ENCODE data around the gene SUCLA2.
"Not testable (repeated sequence)": the region's sequence is repeated elsewhere in the genome, so short reads cannot be mapped to it uniquely, and the experiment has no call there.

Gene SUCLA2

DNA sequence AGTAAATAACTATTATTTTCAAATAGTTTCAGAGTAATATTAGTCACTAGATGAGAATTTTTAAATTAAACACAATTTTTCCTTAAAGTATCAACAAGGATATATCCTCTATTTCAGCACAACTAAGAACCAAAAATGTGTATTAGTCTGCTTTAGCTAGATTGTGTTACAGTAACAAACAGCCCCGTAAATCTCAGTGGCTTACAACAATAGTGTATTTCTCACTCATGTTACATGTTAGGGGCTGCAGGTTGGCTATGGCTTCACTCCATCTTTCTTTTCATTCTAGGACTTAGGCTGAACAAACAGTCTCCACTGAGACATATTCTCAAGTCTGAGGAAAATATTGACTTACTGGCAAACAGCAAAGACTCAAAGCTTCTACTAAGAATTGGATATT lies 11.6 kb upstream of the SUCLA2 start:
- no peak for DNase-seq (ENCODE audit: low read depth)
- no peak for TF ChIP-seq CTCF (IDR thresholded peaks at IDR 0.05; ENCODE audit: low read length, missing control alignments)
- no peak overlapping the region for H3K4me3 ChIP-seq (replicated peaks; ENCODE audit: low read depth, low read length)

DNA sequence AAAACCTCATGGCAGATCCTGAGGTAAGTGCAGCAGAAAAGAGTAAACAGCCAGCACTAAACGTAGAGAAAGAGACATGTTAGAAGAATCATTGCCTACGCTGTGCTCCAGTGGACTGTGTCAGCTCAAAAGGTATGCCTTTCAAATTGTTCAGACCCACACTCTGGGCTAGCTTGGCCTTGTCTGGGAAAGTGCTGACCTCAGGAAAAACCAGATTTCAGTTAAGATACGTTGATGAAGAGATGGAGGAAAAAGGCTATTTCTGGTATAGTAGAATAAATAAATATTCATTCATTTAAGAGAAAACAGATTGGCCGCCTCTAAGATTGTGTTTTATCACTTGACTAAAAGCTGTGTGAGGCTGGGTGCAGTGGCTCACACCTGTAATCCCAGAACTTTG lies 9.6 kb upstream of the SUCLA2 start:
- no peak for TF ChIP-seq CTCF (IDR thresholded peaks at IDR 0.05; ENCODE audit: low read length, missing control alignments)
- no peak for DNase-seq (ENCODE audit: low read depth)
- H3K4me3 ChIP-seq (replicated peaks; ENCODE audit: low read depth, low read length), result no peak overlapping the region

- TF ChIP-seq CTCF (IDR thresholded peaks at IDR 0.05; ENCODE audit: low read length, missing control alignments), result no peak
- H3K4me3 ChIP-seq (replicated peaks; ENCODE audit: low read depth, low read length), result no peak overlapping the region
- DNase-seq (ENCODE audit: low read depth), result peak; percentile 85
These were observed 8.2 kb upstream of the SUCLA2 start for GRCh38 chr13:48009284-48009683.

DNA sequence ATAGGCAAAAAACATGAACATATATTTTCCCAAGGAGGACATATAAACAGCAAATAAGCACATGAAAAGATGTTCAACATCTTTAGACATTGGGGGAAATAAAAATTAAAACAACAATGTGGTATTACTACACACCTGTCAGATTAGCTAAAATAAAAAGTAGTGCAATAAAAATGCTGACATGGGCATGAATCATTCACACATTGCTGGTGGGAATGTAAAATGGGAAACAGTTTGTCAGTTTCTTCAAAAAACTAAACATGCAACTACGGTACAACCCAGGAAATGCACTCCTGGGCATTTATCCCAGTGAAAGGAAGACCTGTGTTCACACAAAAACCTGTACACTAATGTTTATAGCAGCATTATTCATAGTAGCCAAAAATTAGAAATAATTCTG lies 5.3 kb upstream of the SUCLA2 start:
- DNase-seq (ENCODE audit: low read depth), result peak; percentile 27
- no peak overlapping the region for H3K4me3 ChIP-seq (replicated peaks; ENCODE audit: low read depth, low read length)
- TF ChIP-seq CTCF (IDR thresholded peaks at IDR 0.05; ENCODE audit: low read length, missing control alignments), result no peak

- no peak for DNase-seq (ENCODE audit: low read depth)
- TF ChIP-seq CTCF (IDR thresholded peaks at IDR 0.05; ENCODE audit: low read length, missing control alignments), result no peak
These were observed 3.1 kb upstream of the SUCLA2 start for GRCh38 chr13:48004201-48004600.

GRCh38 chr13:48001999-48002398 lies 926 bp upstream of the SUCLA2 start:
- not testable (repeated sequence) for DNase-seq (ENCODE audit: low read depth); H3K4me3 ChIP-seq (replicated peaks; ENCODE audit: low read depth, low read length)

More at GRCh38 chr13:48004201-48004600, 3.1 kb upstream of the SUCLA2 start:
- no peak overlapping the region for H3K4me3 ChIP-seq (replicated peaks; ENCODE audit: low read depth, low read length)

DNA sequence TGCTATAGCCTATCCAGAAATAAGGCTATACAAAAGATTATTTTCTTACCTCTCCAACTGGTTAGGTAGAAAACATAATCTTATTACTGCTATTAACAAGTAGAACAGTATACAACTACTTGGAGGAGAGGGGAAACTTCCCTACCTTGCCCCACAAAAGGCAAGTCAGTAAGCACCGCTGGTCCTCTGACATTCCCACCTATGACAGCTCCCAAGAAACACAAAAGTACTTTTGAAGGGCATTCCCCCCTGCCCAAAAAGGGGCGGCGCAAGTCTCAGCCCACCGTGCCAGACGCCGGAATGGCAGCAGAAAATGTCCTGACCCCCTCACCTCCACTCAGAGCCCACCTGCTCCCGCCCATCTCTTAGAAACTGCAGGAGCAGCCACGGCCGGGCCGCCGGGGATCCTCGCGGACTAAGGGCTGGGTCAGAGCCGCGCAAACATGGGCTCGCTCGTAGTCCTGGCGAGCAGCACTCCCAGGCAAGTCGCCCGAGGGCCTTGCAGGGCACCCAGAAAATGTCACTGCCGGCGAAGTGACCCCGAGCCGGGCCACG lies 437 bp downstream of the SUCLA2 start:
- DNase-seq (ENCODE audit: low read depth), result no peak
- TF ChIP-seq CTCF (IDR thresholded peaks at IDR 0.05; ENCODE audit: low read length, missing control alignments), result no peak

More for the DNA sequence above, 437 bp downstream of the SUCLA2 start:
- H3K4me3 ChIP-seq (replicated peaks; ENCODE audit: low read depth, low read length), result peak overlapping the region; percentile 85
